Fibroblast of the aortic adventitia (primary cell): ENCODE data around the gene ENO1. TPM values are rescaled to one million over a fixed set of nuclear protein-coding genes. Genes with fewer than 3 reads are reported as not detected.

Experiments used
- DNase-seq: peaks from one replicate; pipeline ENCODE4 v3.0.0-alpha.2; 2010; ENCODE audit warnings: low read depth
- H3K4me3 ChIP-seq: 2 replicates; pipeline ENCODE4 v1.5.1; 2011; ENCODE audit warnings: low read depth, mild to moderate bottlenecking, control low read depth, low read length, moderate library complexity
- CTCF ChIP-seq: IDR thresholded peaks from 2 replicates; pipeline ENCODE4 v1.5.1; 2011; ENCODE audit warnings: mild to moderate bottlenecking, low read length, control low read depth, inconsistent platforms; ENCODE audit not compliant: insufficient read depth
- total RNA-seq: library from RNA; depleted of rRNA; stranded (reverse); fragments of >200 nt; gene quantifications from 2 replicates; pipeline ENCODE4 v1.2.3, GENCODE V29; 2012; ENCODE audit warnings: low replicate concordance

The ENO1 gene
- total RNA-seq, 1 donor, result 1,443 TPM

- DNase-seq, result no peak
- TF ChIP-seq CTCF, result no peak
- no peak overlapping the region for H3K4me3 ChIP-seq
Observed at GRCh38 chr1:8854240-8854639, 24.2 kb downstream of the ENO1 start.

GRCh38 chr1:8851060-8851459, 27.4 kb downstream of the ENO1 start:
- TF ChIP-seq CTCF, result no peak
- no peak for DNase-seq
- H3K4me3 ChIP-seq, result no peak overlapping the region

GRCh38 chr1:8848663-8849386, 29.7 kb downstream of the ENO1 start:
- H3K4me3 ChIP-seq, result no peak overlapping the region
- DNase-seq, result peak; percentile 92
- TF ChIP-seq CTCF, result peak; percentile 96

- H3K4me3 ChIP-seq, result no peak overlapping the region
- TF ChIP-seq CTCF, result no peak
- no peak for DNase-seq
Observed at GRCh38 chr1:8847990-8848389, 30.5 kb downstream of the ENO1 start.

GRCh38 chr1:8846263-8846662, 32.2 kb downstream of the ENO1 start:
- no peak for DNase-seq
- no peak for TF ChIP-seq CTCF
- no peak overlapping the region for H3K4me3 ChIP-seq

- DNase-seq, result no peak
- no peak for TF ChIP-seq CTCF
- no peak overlapping the region for H3K4me3 ChIP-seq
Observed at GRCh38 chr1:8845104-8846097, 33.1 kb downstream of the ENO1 start.
